ENCODE results near the gene SDCCAG8.

GRCh38 chr1:243505986-243506689, 250.3 kb downstream of the SDCCAG8 start:
- no peak for TF ChIP-seq CTCF (IDR thresholded peaks at IDR 0.05)
- TF ChIP-seq POLR2A (IDR thresholded peaks at IDR 0.05), result no peak

All from Peyer's patch (tissue), 4 donors.